ENCODE data around the gene MYO1D.

DNA sequence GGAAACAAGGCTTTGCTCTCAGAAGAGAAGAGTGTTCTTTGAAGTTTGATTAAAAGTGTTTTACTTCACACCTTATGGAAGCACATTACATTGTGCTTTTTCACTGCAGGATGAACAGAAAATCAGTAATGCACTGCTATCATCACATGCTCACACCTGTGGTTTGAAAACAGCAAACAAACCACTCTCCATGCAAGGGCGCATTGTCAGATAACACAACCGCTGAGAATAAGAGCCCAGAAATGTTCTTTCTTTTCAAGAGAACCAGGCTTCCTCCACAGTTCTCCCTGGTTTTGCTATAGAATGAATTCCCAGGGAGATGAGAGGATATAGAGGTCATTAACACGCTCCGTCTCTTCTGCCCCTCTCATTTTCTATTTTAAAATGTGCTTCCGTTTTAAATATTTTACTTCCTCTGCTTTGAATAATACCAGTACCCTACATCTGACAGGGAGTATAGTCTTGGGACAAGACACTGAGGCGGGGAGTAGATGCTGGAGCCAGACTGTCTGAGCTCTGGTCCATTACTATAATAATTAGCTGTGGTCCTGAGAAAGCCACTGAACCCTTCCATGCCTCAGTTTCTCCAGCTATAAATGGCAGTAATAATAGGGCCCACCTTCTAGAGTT, 318.5 kb downstream of the MYO1D start:
- TF ChIP-seq SP1 (CRISPR knock-in tag; conservative IDR thresholded peaks at IDR 0.05) = no peak
- TF ChIP-seq, protein P1, sequence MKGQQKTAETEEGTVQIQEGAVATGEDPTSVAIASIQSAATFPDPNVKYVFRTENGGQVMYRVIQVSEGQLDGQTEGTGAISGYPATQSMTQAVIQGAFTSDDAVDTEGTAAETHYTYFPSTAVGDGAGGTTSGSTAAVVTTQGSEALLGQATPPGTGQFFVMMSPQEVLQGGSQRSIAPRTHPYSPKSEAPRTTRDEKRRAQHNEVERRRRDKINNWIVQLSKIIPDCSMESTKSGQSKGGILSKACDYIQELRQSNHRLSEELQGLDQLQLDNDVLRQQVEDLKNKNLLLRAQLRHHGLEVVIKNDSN (CRISPR knock-in tag; IDR thresholded peaks at IDR 0.05) = no peak
- TF ChIP-seq, protein P2, sequence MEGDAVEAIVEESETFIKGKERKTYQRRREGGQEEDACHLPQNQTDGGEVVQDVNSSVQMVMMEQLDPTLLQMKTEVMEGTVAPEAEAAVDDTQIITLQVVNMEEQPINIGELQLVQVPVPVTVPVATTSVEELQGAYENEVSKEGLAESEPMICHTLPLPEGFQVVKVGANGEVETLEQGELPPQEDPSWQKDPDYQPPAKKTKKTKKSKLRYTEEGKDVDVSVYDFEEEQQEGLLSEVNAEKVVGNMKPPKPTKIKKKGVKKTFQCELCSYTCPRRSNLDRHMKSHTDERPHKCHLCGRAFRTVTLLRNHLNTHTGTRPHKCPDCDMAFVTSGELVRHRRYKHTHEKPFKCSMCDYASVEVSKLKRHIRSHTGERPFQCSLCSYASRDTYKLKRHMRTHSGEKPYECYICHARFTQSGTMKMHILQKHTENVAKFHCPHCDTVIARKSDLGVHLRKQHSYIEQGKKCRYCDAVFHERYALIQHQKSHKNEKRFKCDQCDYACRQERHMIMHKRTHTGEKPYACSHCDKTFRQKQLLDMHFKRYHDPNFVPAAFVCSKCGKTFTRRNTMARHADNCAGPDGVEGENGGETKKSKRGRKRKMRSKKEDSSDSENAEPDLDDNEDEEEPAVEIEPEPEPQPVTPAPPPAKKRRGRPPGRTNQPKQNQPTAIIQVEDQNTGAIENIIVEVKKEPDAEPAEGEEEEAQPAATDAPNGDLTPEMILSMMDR (IDR thresholded peaks at IDR 0.05) = no peak
- TF ChIP-seq NFYB (CRISPR knock-in tag; conservative IDR thresholded peaks at IDR 0.05; ENCODE audit: low read depth) = no peak
- TF ChIP-seq, protein P3, sequence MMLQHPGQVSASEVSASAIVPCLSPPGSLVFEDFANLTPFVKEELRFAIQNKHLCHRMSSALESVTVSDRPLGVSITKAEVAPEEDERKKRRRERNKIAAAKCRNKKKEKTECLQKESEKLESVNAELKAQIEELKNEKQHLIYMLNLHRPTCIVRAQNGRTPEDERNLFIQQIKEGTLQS (CRISPR knock-in tag; conservative IDR thresholded peaks at IDR 0.05) = no peak
- no peak for TF ChIP-seq TEAD4 (CRISPR knock-in tag; IDR thresholded peaks at IDR 0.05)
